Prostate gland (tissue), 2 donors: Measurements from ENCODE around the gene DNAJC12. TPM values are rescaled to one million over a fixed set of nuclear protein-coding genes. Genes with fewer than 3 reads are reported as not detected.

Experiments
- DNase-seq: peaks from one replicate; pipeline ENCODE4 v3.0.0-alpha.2; 2019; ENCODE audit warnings: low spot score
- H3K27ac ChIP-seq, 2 donors: fragments of 200-600 bp; sonication (generic); 2 replicates each; pipeline ENCODE4 v1.5.1; 2017 to 2019
- H3K27me3 ChIP-seq: fragments of 200-600 bp; sonication (generic); replicated peaks from 2 replicates; pipeline ENCODE4 v1.5.1; 2019; ENCODE audit not compliant: insufficient read depth
- H3K36me3 ChIP-seq, 2 donors: fragments of 200-600 bp; sonication (generic); 1 replicate in 1 of 2; 2 replicates in 1 of 2; pipeline versions ENCODE4 v1.5.1 to v1.8.1; 2017 to 2019
- H3K4me1 ChIP-seq: fragments of 200-600 bp; sonication (generic); replicated peaks from 2 replicates; pipeline ENCODE4 v1.5.1; 2019
- H3K4me3 ChIP-seq, 2 donors: fragments of 200-600 bp; sonication (generic); 2 replicates each; pipeline ENCODE4 v1.5.1; 2017 to 2019
- H3K9me3 ChIP-seq: fragments of 200-600 bp; sonication (generic); 2 replicates; pipeline ENCODE4 v1.5.1; 2017
- POLR2A ChIP-seq: fragments of 450-650 bp; IDR thresholded peaks from one replicate; pipeline ENCODE4 v1.6.1; 2016; ENCODE audit warnings: antibody characterized with exemption, mild to moderate bottlenecking
- POLR2AphosphoS5 ChIP-seq: sonication (generic); formaldehyde crosslinking; IDR thresholded peaks from one replicate; pipeline ENCODE4 v1.6.1; 2017; ENCODE audit warnings: antibody characterized with exemption
- WGBS: methylation state at CpG from one replicate; pipeline ENCODE4 v1.1.5; 2018; 5-methylcytosine and 5-hydroxymethylcytosine counted together
- intact Hi-C: fragments of 100-400 bp; cut with DNase I; formaldehyde crosslinking; loops from one replicate; pipeline ENCODE4 v1.14.2; 2022
- total RNA-seq, 2 donors: library from RNA; depleted of rRNA; stranded (reverse); fragments of >200 nt; gene quantifications; one replicate each; pipeline ENCODE4 v1.1.0, GENCODE V29; 2016
- TF ChIP-seq, protein P1 (sequence below), 4 experiments: fragments of 200-600 bp in 2 of 4; fragments of 450-650 bp in 2 of 4; sonication (generic) in 2 of 4; IDR thresholded peaks; 1 replicate in 3 of 4; 2 replicates in 1 of 4; pipeline ENCODE4 v1.5.1; 2016 to 2019; ENCODE audit warnings: antibody characterized with exemption in 4 of 4, mild to moderate bottlenecking in 2 of 4, moderate library complexity in 2 of 4

DNAJC12 gene
- total RNA-seq, 2 donors from 2014 or later: 6.4 to 22.7 TPM

GRCh38 chr10:67808704-67809103 lies 29.3 kb downstream of the DNAJC12 start:
- Histone ChIP-seq H3K36me3 (no peaks in the 10 kb centered on the region), H3K27me3 (no peaks in the 10 kb centered on the region), H3K4me3 (no peak overlapping the region), H3K9me3 (no peaks in the 10 kb centered on the region), H3K27ac (no peak overlapping the region), H3K4me1 (no peaks in the 10 kb centered on the region)
- TF ChIP-seq POLR2A: no peak
- TF ChIP-seq POLR2AphosphoS5: no peak
- TF ChIP-seq, protein P1, sequence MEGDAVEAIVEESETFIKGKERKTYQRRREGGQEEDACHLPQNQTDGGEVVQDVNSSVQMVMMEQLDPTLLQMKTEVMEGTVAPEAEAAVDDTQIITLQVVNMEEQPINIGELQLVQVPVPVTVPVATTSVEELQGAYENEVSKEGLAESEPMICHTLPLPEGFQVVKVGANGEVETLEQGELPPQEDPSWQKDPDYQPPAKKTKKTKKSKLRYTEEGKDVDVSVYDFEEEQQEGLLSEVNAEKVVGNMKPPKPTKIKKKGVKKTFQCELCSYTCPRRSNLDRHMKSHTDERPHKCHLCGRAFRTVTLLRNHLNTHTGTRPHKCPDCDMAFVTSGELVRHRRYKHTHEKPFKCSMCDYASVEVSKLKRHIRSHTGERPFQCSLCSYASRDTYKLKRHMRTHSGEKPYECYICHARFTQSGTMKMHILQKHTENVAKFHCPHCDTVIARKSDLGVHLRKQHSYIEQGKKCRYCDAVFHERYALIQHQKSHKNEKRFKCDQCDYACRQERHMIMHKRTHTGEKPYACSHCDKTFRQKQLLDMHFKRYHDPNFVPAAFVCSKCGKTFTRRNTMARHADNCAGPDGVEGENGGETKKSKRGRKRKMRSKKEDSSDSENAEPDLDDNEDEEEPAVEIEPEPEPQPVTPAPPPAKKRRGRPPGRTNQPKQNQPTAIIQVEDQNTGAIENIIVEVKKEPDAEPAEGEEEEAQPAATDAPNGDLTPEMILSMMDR (IDR thresholded peaks at IDR 0.05): no peak
- WGBS: 60% methylated on average over 1 of the region's 1 CpG
- no peak for DNase-seq
- intact Hi-C loops: no loop called here

DNA sequence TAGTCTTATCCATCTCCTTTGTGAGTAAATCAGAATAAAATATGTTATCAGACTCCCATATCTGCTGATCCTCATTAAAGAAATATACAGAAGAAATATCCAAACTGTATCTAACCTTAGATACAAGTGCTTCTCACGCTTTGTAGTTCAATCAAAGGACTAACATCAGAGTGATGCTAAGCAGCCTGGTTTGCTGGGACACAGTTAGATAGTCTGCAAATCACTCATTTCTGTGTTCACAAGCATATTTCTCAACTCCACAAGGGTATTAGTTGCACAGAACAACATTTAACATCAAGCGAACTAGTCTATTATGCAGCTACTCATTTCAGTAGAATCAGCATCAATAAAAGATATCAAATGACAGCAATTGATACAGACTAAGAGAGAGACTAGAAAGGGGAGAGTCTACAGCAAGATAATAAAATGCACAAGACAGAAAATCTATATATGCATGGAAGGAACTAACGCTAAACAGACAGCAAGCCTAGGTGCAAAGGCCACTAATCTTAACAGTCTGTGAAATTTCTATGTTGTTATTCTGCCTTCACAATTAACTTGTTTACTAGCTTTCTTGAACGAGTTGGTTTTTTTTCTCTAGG lies 30.0 kb downstream of the DNAJC12 start:
- H3K9me3 ChIP-seq: no peaks in the 10 kb centered on the region
- no peaks in the 10 kb centered on the region for H3K36me3 ChIP-seq
- no peak overlapping the region for H3K27ac ChIP-seq
- DNase-seq: no peak
- no peak overlapping the region for H3K4me3 ChIP-seq
- 64% methylated on average over 4 of the region's 4 CpGs for WGBS
- intact Hi-C loops: no loop called here
- no peaks in the 10 kb centered on the region for H3K4me1 ChIP-seq
- no peaks in the 10 kb centered on the region for H3K27me3 ChIP-seq
- no peak for TF ChIP-seq POLR2A
- TF ChIP-seq, protein P1 (IDR thresholded peaks at IDR 0.05): no peak
- TF ChIP-seq POLR2AphosphoS5: no peak

GRCh38 chr10:67804395-67804678 lies 33.7 kb downstream of the DNAJC12 start:
- Histone ChIP-seq H3K4me1 (no peaks in the 10 kb centered on the region), H3K4me3 (no peak overlapping the region), H3K36me3 (no peaks in the 10 kb centered on the region), H3K27ac (no peak overlapping the region), H3K27me3 (no peaks in the 10 kb centered on the region), H3K9me3 (no peaks in the 10 kb centered on the region)
- DNase-seq: no peak
- intact Hi-C loops: no loop called here
- TF ChIP-seq POLR2AphosphoS5 (no peak), POLR2A (no peak)
- TF ChIP-seq, protein P1 (IDR thresholded peaks at IDR 0.05): no peak

DNA sequence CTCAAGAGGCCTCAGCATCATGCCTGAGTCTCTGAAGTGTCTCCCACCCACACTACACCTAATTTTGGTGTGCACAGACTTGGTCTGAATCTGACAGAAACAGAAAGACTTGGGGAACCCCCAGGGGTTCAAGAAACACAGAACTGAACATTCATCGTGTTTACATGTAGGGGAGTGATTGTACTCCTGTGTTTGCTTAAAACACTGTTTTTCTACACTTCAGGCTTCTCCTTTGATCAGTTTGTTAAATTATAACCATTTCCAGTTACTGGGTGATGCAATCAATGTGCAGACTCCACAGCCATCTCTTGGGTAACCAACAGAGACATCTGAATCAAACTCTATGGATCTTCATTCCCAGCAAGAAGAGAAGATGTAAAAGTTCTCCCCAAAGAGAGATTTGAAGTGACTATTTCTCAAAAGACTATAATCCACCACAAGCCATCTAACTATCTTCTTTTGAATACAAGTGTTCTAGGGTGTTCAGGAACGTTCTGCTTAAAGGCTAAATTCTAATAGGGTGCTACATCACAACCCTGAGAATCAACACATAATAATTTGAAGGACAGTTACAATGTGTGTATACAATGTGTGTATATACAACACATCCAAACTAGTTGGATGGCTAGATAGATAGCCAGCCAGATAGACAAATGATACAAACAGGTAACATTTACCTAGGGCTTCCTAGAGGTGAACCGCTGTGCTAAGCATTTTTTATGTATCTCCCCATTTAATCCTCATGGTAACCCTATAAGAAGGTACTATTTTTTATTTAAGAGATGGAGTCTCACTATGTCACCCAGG lies 34.2 kb downstream of the DNAJC12 start:
- intact Hi-C loops: no loop called here
- WGBS: 67% methylated on average over 3 of the region's 3 CpGs
- no peaks in the 10 kb centered on the region for H3K9me3 ChIP-seq
- H3K27me3 ChIP-seq: no peaks in the 10 kb centered on the region
- H3K4me3 ChIP-seq: no peak overlapping the region
- no peak overlapping the region for H3K27ac ChIP-seq
- no peaks in the 10 kb centered on the region for H3K36me3 ChIP-seq
- TF ChIP-seq, protein P1 (IDR thresholded peaks at IDR 0.05): no peak
- TF ChIP-seq POLR2A (no peak), POLR2AphosphoS5 (no peak)
- DNase-seq: no peak
- no peaks in the 10 kb centered on the region for H3K4me1 ChIP-seq
